Activated CD4-positive, CD25-positive, alpha-beta regulatory T cell treated with anti-CD3 and anti-CD28 coated beads, Interleukin-2, amount 50 U/mL, for 72 hours (primary cell): Measurements from ENCODE around the gene PAGE3.

ENCODE experiments used
- DNase-seq: peaks from one replicate; pipeline ENCODE4 v3.0.0; 2021

PAGE3 gene, protein sequence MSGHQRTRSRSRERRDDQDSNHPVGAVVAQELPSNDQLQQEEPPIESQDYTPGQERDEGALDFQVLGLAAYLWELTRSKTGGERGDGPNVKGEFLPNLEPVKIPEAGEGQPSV

GRCh38 chrX:55264816-55265215 is at the start of gene PAGE3:
Gene PAGE3, minus strand, starts transcription at chrX:55264916. Its CDS starts 1,013 bp downstream, at chrX:55263903.
- DNase-seq, result no peak

DNA sequence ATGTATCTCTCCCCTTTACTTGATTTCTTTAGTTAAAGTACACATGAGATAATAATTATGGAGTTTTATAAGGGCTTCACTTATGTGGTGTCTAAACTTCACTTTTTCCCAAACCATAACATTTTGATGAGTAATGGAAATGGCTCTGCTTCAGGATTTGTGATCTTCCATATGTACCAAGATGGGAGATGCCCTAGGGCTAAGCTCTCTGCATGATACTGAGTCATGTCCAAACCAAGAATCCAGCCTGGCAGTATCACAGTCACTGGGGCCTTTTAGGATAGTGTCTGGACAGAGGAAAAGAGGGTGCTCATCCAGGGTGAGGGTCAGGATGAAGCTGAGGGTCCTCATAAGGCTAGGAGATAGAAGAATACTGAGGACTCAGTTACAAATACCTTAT is 47.9 kb upstream of the PAGE3 start:
- no peak for DNase-seq

DNA sequence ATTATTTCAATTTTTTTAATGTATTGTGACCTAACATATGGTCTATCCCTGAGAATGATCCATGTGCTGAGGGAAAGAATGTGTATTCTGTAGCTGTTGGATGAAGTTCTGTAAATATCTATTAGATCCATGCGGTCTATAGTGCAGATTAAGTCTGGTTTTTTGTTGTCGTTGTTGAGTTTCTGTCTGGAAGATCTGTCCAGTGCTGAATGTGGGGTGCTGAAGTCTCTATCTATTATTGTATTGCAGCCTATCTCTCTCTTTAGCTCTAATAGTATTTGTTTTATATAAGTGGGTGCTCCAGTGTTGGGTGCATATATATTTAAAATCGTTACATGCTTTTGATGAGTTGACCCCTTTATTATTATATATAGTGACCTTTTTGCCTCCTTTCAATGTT is 26.2 kb upstream of the PAGE3 start:
- no peak for DNase-seq

- no peak for DNase-seq
Observed at GRCh38 chrX:55279832-55280231, 15.1 kb upstream of the PAGE3 start.

- DNase-seq, result no peak
Observed at GRCh38 chrX:55260806-55261205, 3.9 kb downstream of the PAGE3 start.

- DNase-seq, result no peak
Observed at GRCh38 chrX:55253528-55253927, 11.2 kb downstream of the PAGE3 start.

DNA sequence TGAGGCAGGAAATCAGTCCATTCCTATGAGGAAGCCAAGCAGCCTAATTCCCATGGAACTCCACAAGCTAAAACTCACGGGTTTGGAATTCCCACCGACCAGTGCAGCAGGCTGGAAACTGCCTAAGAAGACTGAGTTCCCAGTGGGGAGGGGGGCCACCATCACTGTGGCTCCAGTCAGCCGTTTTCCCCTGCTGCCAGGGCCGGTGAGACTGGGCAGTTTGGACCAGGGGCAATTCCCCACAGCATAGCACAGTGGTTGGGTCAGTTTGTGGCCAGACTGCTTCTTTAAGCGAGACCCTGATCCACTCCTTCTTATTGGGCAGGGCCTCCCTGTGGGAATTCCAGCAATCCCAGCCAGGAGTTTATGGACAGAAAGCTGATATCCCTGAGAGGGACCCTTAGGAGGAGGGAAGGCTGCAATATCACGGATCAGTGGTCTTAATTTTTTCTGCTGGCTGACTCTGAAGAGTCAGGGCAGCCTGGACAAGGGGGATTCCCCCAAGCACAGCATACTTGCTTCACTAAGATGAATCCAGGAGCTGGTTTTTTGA is 23.9 kb downstream of the PAGE3 start:
- no peak for DNase-seq

GRCh38 chrX:55220119-55220794 is 44.5 kb downstream of the PAGE3 start, which contains the start of gene PAGE5:
Gene PAGE5, plus strand, starts transcription at chrX:55220346. Its CDS starts 1,037 bp downstream, at chrX:55221383.
- DNase-seq, result no peak

DNA sequence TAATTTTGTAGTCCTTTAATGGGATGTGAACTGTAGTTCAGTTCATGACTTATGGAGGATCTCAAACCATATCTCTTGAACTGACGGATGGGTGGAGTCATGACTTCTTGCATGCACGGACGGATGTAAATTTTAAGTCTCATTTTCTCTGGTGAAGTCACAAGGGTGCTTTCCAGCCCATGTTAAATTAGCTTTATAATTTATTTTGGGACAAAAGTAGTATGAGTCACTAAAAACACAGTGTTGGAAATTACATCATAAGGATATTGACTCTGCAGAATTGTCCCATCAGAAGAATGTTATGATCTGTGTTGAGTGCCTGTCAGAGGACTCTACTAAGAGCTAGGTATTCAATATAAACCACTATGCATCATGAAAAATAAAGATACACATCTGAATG is 51.3 kb downstream of the PAGE3 start:
- no peak for DNase-seq

DNA sequence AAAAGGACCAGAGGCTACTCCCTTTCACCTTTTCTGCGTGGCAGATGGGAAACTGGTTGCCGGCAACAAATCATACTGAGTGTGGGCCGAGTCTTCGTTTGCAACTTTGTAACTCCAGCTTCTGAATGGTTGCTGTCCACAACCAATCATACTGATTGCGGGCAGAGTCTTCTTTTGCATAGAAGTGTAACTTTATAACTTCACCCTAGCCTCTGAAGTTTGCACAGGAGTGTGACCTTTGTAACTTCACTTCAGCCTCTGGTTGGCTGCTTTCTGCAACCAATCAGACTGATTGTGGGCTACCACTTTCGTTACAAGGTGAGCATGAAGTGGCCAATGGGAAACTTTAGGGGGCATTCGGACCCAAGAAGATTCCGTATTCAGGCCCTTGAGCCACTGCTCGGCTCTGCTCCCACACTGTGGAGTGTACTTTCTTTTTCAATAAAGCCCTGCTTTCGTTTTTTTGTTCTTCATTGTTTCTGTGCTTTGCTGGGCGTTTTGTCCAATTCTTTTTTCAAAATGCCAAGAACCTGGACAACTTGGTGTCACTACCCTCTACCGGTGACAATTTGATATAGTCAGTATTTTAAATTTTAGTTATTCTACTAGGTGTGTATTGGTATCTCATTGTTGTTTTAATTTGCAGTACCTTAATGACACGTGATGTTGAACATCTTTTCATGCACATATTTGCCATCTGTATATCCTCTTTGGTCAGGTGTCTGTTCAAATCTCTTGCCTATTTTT is 53.6 kb downstream of the PAGE3 start:
- DNase-seq, result no peak
